KOPT-K1 (cell line): ENCODE measurements around the gene ARFGAP1.

Experiments used
- H3K27ac ChIP-seq: fragments of 200-600 bp; sonication (generic); 2 replicates; pipeline ENCODE4 v1.5.1; 2016; ENCODE audit warnings: antibody characterized with exemption, mild to moderate bottlenecking, low read depth, low read length; ENCODE audit not compliant: poor library complexity, severe bottlenecking
- H3K36me3 ChIP-seq: fragments of 200-600 bp; sonication (generic); 2 replicates; pipeline ENCODE4 v1.5.1; 2017; ENCODE audit warnings: antibody characterized with exemption, mild to moderate bottlenecking, low read length, moderate library complexity; ENCODE audit not compliant: insufficient read depth
- H3K9me3 ChIP-seq: fragments of 200-600 bp; sonication (generic); 2 replicates; pipeline ENCODE4 v1.5.1; 2017; ENCODE audit warnings: antibody characterized with exemption, low read length, mild to moderate bottlenecking; ENCODE audit not compliant: insufficient read depth, poor library complexity, severe bottlenecking

Gene ARFGAP1

DNA sequence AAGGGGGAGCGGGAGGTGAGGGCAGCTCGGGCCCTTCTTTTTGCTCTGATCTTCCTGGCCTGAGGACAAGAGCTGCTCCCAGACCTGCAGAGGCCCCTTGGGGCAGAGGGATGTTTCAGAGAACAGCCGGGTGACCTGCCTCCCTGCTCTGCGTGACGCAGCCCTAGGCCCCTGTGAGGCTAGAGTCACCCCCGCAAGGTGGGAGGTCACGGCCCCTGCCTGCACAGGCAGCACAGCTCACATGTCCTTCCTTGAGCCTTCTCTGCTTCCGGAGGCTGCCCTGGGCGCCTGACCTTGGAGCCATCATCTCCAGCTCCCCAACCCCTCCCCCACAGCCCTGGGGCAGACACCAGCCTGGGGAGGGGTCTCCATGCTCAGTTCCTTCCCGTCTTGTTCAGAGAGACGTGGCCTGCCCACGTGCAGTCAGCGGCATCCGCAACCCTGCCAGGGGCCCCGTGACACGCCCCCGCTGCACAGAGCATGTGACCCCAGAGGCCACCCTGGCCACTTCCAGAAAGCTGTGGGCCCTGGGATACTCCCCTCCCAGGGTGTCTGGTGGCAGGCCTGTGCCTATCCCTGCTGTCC, 37.1 kb upstream of the ARFGAP1 start, which contains the start of gene BIRC7:
TSS of gene BIRC7 (plus strand) at position 507 of the 585 bp plus-strand sequence. CDS start 192 bp downstream, outside the sequence.
- Histone ChIP-seq H3K9me3 (no peaks in the 10 kb centered on the region), H3K36me3 (no peaks in the 10 kb centered on the region), H3K27ac (no peak within 1 kb of the TSS)

DNA sequence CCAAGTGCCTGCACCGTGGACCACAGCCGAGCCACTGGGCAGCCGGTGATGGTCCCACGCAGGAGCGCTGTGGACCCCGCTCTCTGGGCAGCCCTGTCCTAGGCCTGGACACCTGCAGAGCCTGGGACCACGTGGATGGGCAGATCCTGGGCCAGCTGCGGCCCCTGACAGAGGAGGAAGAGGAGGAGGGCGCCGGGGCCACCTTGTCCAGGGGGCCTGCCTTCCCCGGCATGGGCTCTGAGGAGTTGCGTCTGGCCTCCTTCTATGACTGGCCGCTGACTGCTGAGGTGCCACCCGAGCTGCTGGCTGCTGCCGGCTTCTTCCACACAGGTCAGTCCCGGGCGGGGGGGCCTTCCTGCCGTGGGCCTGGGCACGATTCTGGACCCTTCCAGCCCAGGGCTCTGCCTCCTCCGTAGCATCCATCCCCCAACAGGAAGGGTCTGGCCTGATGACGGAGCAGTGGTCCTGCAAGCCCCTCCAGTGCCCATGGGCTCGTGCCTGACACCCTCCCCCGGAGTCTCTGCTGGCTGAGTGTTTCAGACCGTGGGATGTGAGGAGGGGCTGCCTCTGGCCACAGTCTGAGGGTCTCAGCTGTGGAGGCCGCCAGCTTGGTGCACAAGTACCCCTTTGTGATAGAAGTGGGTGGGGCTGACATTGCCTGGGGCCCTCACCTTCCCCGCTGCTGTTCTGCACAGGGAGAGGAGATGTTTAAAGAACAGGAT, 36.3 kb upstream of the ARFGAP1 start:
- H3K9me3 ChIP-seq, result no peaks in the 10 kb centered on the region
- H3K27ac ChIP-seq, result no peak overlapping the region
- no peaks in the 10 kb centered on the region for H3K36me3 ChIP-seq

DNA sequence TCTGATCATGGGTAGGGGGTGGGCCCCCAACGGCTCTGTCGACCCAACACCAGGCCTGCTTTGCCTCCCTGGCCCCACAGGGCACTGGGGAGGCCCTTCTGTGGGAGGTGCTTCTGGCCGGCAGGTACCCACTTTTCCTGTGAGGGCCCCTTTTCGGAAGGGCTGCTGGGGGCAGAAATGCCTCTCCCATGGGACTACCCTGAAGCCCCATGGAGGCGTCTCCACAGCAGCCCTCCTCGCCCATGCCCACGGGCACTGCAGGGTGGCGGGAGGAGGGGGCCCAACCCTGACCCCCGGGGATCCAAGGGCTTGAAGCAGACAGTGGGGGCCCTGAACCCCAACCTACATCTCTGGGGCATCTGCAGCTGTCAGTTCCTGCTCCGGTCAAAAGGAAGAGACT, 34.6 kb upstream of the ARFGAP1 start:
- H3K9me3 ChIP-seq, result no peaks in the 10 kb centered on the region
- H3K36me3 ChIP-seq, result no peaks in the 10 kb centered on the region
- H3K27ac ChIP-seq, result no peak overlapping the region

DNA sequence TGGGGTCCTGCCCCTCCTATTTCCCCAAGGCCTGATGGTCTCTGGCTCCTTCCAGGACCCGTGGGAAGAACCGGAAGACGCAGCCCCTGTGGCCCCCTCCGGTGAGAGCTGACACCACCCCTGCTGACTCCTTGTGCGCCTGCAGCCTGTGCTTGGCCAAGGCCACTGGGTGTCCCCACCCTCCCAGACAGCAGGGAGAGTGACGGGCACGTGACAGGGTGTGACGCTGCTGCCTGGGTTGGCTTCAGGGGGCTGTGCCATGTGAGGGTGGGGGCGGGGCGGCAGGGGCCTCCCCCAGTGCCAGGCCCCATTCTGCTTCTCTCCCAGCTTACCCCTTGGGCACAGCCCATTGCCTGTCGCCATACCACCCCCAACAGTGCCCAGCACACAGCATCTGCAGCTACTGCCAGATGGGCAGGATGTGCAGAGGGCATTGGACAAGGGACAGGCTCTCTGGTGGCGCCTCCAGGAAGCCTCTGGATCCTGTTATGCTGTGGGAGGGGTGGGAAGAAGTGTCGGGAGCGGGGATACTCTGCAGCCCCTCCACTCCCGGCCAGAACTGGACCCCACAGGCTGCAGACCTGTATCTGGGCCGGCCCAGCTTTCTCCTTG, 34.0 kb upstream of the ARFGAP1 start:
- H3K27ac ChIP-seq, result no peak overlapping the region
- no peaks in the 10 kb centered on the region for H3K36me3 ChIP-seq
- no peaks in the 10 kb centered on the region for H3K9me3 ChIP-seq

DNA sequence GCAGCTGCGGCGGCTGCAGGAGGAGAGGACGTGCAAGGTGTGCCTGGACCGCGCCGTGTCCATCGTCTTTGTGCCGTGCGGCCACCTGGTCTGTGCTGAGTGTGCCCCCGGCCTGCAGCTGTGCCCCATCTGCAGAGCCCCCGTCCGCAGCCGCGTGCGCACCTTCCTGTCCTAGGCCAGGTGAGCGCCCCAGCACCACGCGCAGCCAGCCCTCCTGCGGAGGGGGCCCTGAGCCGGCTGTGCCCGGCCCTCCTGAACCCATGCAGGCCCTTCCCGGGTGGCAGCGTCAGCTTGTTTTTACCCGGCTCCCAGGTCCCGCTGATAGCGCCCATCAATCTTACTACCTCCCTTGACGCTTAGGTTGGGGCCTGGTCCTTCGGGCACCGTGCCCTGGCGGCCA, 33.2 kb upstream of the ARFGAP1 start:
- Histone ChIP-seq H3K9me3 (no peaks in the 10 kb centered on the region), H3K27ac (no peak overlapping the region), H3K36me3 (no peaks in the 10 kb centered on the region)

DNA sequence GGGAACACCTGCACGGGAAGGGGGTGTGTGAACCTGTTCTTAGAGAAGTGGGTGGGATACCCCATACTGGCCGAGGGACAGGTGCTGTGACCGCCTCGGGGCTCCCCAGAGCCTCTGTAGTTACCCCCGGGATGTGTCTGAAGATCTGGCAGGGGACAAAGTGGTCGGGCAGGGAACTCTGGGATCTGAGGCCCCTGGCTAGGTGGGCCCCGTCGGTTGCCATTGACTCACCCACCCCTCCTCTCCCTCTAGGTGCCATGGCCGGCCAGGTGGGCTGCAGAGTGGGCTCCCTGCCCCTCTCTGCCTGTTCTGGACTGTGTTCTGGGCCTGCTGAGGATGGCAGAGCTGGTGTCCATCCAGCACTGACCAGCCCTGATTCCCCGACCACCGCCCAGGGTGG, 32.6 kb upstream of the ARFGAP1 start:
- Histone ChIP-seq H3K9me3 (no peaks in the 10 kb centered on the region), H3K27ac (no peak overlapping the region), H3K36me3 (no peaks in the 10 kb centered on the region)

DNA sequence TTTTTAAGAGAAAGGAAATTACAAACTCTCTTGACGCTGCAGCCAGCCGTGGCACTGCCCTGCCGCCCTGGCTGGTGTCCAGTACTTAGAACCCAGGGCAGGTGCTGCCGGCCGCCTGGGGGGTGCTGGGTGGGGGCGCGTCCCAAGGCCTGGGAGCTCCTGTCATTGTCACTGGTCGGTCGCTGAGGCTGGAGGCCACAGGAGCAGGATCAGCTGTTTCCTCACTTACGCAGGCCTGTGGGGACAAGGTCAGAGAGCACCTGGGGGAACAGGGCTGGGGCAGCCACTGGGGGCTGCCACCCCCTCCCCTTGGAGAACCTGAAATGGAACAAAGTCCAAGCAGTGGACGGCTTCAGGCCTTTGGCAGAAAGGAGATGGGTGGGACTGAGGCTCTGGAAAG, 31.3 kb upstream of the ARFGAP1 start:
- H3K9me3 ChIP-seq, result no peaks in the 10 kb centered on the region
- no peaks in the 10 kb centered on the region for H3K36me3 ChIP-seq
- H3K27ac ChIP-seq, result no peak overlapping the region

DNA sequence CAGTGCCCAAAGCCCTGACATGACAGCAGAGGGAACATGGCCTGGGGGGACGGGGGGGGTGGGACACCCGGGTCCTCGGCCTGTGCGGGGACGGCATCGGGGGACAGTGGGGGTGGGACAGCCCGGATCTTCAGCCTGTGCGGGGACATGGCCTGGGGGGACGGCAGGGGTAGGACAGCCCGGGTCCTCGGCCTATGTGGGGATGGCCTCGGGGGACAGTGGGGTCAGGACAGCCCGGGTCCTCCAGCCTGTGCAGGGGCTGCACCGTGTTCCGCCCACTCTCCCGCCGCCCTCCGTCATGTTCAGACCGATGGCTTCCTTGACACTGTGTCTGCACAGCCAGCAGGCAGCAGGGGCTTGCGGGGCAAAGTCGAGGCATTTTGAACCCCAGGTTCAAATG, 29.9 kb upstream of the ARFGAP1 start:
- Histone ChIP-seq H3K36me3 (no peaks in the 10 kb centered on the region), H3K9me3 (no peaks in the 10 kb centered on the region), H3K27ac (no peak overlapping the region)

DNA sequence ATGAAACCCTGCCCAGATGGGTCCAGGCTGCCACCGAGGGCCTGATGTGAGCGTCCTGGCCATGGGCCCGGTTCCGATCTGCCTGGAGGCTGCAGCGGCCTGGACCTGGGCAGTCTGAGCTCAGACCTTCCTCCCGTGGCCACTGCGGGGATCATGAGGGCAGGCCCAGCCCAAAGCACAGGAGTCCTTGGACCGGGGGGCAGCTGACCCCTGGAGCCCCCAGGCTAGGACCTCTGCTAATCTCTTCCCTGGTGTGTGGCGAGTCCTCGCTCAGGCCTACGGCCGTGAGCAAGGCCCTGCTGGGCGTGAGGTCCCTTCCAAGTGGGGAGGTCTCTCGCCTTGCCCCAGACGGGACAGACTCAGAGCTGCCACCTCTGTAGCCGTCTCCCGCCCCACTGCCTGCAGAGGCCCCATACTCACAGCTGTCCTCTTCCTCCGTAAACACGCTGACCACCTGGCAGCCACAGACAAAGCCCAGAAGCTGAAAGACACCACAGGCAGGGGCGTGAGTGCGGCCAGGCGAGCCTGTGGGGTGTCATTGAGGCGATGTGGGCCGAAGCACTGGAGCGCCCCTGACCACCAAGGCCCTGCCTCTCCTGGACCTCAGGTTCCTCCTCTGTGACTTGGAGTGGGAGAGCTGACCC, 28.9 kb upstream of the ARFGAP1 start:
- no peaks in the 10 kb centered on the region for H3K9me3 ChIP-seq
- H3K27ac ChIP-seq, result no peak overlapping the region
- H3K36me3 ChIP-seq, result no peaks in the 10 kb centered on the region

DNA sequence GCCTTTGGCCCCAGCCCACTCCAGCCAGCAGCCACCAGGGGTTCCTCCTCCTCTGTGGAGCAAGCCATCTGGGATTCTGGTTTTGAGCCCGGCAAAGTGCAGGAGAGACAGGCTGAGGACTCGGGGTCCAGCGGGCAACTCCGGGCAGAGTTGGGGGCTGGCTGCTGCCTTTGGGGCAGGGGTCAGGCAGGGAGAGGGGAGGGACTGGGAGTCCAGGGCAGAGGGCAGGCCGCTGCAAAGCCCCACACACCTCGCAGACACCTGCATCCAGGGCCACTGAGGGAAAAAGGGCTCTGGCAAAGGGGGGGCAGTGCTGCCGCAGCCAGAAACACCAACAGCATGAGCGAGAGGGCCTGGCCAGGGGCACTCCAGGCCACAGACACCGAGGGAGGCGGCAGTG, 28.1 kb upstream of the ARFGAP1 start:
- no peaks in the 10 kb centered on the region for H3K36me3 ChIP-seq
- H3K27ac ChIP-seq, result no peak overlapping the region
- H3K9me3 ChIP-seq, result no peaks in the 10 kb centered on the region

DNA sequence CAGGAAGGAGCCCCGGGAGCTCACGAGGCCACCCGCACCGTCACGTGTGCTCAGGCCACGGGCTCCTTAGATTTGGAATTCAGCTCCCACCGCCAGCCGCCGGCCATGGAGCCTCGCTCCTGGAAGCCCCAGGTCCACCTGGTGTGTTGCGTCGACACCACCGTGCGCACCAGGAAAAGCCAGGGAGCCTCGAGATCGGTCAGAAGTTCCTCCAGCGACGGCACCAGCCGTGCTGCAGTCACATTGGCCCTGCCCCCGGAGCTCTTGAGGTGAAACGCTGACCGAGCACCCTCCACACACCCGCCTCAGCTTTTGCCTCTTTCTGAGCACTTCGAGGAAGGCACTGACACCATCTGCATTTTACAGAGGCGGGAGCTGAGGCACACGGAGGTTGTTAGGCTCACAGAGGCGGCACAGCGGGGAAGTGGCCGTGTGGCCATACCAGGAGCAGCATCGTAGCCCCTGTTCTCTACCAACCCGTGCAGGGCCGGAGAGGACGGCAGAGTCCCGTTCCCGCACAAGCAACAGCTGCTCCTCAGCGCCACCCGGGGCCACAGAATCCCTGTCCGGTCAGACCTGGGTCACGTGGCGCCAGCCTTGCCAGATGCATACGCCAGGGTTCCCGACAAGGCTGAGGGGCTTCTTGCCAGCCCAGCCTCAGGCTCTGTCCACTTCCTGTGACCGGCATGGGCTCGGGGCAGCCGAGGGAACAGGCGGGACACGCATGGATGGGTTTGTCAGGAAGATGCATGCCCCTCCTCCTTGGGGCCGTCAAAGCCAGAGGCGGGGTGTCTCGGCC, 25.9 kb upstream of the ARFGAP1 start:
- Histone ChIP-seq H3K27ac (no peak overlapping the region), H3K9me3 (no peaks in the 10 kb centered on the region), H3K36me3 (no peaks in the 10 kb centered on the region)

DNA sequence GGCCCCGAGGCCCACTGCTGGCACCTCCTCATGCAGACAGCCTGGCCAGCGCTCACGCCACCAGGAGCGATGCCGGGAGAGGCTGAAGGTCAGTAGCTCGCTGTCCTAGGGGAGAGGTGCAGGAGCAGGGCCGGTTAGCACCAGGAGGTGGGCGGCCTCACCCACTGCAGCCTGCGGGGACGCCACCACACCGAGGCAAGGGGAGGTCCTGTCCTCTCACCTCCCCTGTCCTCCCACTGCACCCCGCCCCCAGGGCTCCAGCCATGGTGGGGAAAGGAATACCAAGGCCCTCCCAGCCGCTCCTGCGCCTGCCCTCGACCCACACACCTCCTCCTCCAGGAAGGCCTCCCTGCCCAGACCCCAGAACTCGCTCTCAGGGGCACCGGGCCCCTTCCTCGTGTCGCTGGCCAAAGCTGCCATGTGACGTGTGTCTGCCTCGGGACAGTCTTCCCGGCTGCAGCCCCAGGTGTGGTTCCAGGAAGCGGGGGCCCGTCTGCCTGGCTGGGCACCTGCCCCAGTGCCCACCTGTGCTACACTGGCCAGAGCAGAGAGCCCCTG, 24.9 kb upstream of the ARFGAP1 start:
- H3K36me3 ChIP-seq, result no peaks in the 10 kb centered on the region
- H3K27ac ChIP-seq, result no peak overlapping the region
- no peaks in the 10 kb centered on the region for H3K9me3 ChIP-seq

DNA sequence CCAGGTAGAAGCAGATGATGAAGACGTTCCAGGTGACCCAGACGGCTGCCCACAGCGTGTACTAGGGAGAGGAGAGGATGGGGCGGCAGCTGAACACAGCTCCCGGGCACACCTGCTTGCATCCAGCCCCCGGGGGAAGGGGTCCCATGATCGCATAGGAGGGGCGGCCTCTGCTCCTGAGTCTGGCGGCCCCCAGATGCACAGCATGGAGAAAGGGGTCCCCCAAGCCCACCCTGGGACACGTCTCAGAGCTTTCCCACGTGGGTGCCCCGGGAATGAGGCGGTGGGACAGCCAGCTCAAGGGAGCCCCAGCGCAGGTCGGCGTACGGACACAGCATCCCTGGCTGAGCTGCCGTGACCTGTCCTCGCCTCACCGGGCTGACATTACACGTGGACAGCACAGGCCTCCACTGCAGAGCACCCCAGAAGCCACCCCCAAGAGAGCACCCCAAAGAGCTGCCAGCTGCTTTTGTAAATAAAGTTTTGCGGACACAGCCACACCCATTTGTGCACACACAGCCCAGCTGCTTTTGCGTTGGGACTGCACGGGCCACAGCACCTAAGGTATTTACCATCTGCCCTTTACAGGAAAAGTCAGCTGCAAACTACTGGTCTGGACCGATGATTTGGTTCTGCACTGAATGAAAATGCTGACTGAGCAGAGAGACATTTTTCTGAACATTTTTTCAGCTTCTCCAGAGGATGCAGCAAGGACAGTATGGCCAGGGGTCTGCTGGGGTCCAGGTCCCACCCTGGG, 23.6 kb upstream of the ARFGAP1 start:
- H3K27ac ChIP-seq, result no peak overlapping the region
- H3K36me3 ChIP-seq, result no peaks in the 10 kb centered on the region
- H3K9me3 ChIP-seq, result no peaks in the 10 kb centered on the region

DNA sequence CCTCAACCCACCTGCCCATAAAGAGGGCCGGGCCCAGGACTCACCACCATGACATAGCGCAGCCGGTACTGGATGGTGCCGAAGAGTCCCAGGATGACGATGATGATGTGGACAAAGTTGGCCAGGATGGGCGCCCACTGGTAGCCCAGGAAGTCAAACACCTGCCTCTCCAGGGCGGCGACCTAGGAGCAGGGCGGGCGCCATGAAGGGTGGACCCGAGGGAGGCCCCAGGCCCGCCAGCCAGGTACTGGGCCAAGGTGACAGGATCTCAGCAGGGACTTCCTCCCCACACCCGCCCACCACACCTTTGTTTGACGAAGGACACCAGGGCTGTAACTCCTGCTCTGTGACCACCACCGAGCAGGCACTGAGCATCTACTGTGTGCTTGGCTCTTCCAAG, 22.7 kb upstream of the ARFGAP1 start:
- no peaks in the 10 kb centered on the region for H3K9me3 ChIP-seq
- H3K27ac ChIP-seq, result no peak overlapping the region
- H3K36me3 ChIP-seq, result no peaks in the 10 kb centered on the region
